SK-N-SH treated with all-trans-retinoic acid at 6 μM for 48 hours (cell line): Measurements from ENCODE around the gene TMC3.

Experiments used
- ATAC-seq: fragments of 200-7000 bp; cut with Tn5 transposase; 3 replicates; pipeline ENCODE4 v1.9.1; 2020; ENCODE audit warnings: mild to moderate bottlenecking, moderate library complexity
- ARNTL ChIP-seq: fragments of 450-650 bp; formaldehyde crosslinking; IDR thresholded peaks from 2 replicates; pipeline ENCODE4 v1.5.0; 2020; ENCODE audit warnings: low read depth, mild to moderate bottlenecking, moderate library complexity, borderline replicate concordance
- BACH2 ChIP-seq: fragments of 250-450 bp; sonication (Bioruptor Pico); IDR thresholded peaks from 2 replicates; pipeline ENCODE4 v1.9.0; 2021; ENCODE audit warnings: mild to moderate bottlenecking, borderline replicate concordance
- CREB5 ChIP-seq: fragments of 250-450 bp; sonication (Bioruptor Pico); IDR thresholded peaks from 2 replicates; pipeline ENCODE4 v1.5.1; 2020; ENCODE audit warnings: low read depth, mild to moderate bottlenecking, moderate library complexity
- CSDC2 ChIP-seq: fragments of 250-450 bp; sonication (Bioruptor Pico); IDR thresholded peaks from 2 replicates; pipeline ENCODE4 v1.5.0; 2020; ENCODE audit warnings: mild to moderate bottlenecking, moderate library complexity
- CSRNP3 ChIP-seq: fragments of 250-450 bp; sonication (Bioruptor Pico); IDR thresholded peaks from 2 replicates; pipeline ENCODE4 v1.5.1; 2021; ENCODE audit warnings: mild to moderate bottlenecking, moderate library complexity
- ESRRG ChIP-seq: fragments of 250-450 bp; sonication (Bioruptor Pico); IDR thresholded peaks from 2 replicates; pipeline ENCODE4 v1.6.1; 2021; ENCODE audit warnings: mild to moderate bottlenecking
- GLIS3 ChIP-seq: fragments of 250-450 bp; sonication (Bioruptor Pico); IDR thresholded peaks from 2 replicates; pipeline ENCODE4 v1.5.0; 2020; ENCODE audit warnings: mild to moderate bottlenecking, moderate library complexity
- ISL1 ChIP-seq: fragments of 250-450 bp; sonication (Bioruptor Pico); IDR thresholded peaks from 2 replicates; pipeline ENCODE4 v2.1.2; 2022; ENCODE audit warnings: mild to moderate bottlenecking, moderate library complexity
- PATZ1 ChIP-seq: fragments of 250-450 bp; sonication (Bioruptor Pico); IDR thresholded peaks from 2 replicates; pipeline ENCODE4 v1.8.0; 2020; ENCODE audit warnings: mild to moderate bottlenecking, moderate library complexity, borderline replicate concordance
- PPARA ChIP-seq: fragments of 250-450 bp; sonication (Bioruptor Pico); IDR thresholded peaks from 2 replicates; pipeline ENCODE4 v1.5.0; 2020; ENCODE audit warnings: mild to moderate bottlenecking, borderline replicate concordance
- RARB ChIP-seq: fragments of 250-450 bp; sonication (Bioruptor Pico); IDR thresholded peaks from 2 replicates; pipeline ENCODE4 v1.8.0; 2021; ENCODE audit warnings: mild to moderate bottlenecking, moderate library complexity
- SNAI2 ChIP-seq: fragments of 250-450 bp; sonication (Bioruptor Pico); IDR thresholded peaks from 2 replicates; pipeline ENCODE4 v1.5.0; 2020; ENCODE audit warnings: mild to moderate bottlenecking, moderate library complexity
- TOX ChIP-seq: fragments of 250-450 bp; sonication (Bioruptor Pico); IDR thresholded peaks from 2 replicates; pipeline ENCODE4 v1.8.0; 2021; ENCODE audit warnings: mild to moderate bottlenecking, moderate library complexity, borderline replicate concordance
- TSHZ2 ChIP-seq: fragments of 250-450 bp; sonication (Bioruptor Pico); IDR thresholded peaks from 2 replicates; pipeline ENCODE4 v1.5.0; 2020; ENCODE audit warnings: mild to moderate bottlenecking, moderate library complexity
- ZC3H10 ChIP-seq: fragments of 250-450 bp; sonication (Bioruptor Pico); IDR thresholded peaks from 2 replicates; pipeline ENCODE4 v1.5.1; 2021; ENCODE audit warnings: mild to moderate bottlenecking, moderate library complexity
- ZFP3 ChIP-seq: fragments of 250-450 bp; sonication (Bioruptor Pico); IDR thresholded peaks from 2 replicates; pipeline ENCODE4 v1.5.0; 2020; ENCODE audit warnings: mild to moderate bottlenecking, moderate library complexity
- ZNF565 ChIP-seq: fragments of 450-650 bp; formaldehyde crosslinking; conservative IDR thresholded peaks from 2 replicates; pipeline ENCODE4 v1.5.0; 2020; ENCODE audit warnings: low read depth, mild to moderate bottlenecking, moderate library complexity
- ZNF70 ChIP-seq: fragments of 450-650 bp; formaldehyde crosslinking; IDR thresholded peaks from 2 replicates; pipeline ENCODE4 v1.5.0; 2020; ENCODE audit warnings: mild to moderate bottlenecking, moderate library complexity
- ZNF8 ChIP-seq: fragments of 450-650 bp; formaldehyde crosslinking; IDR thresholded peaks from 2 replicates; pipeline ENCODE4 v1.5.0; 2020; ENCODE audit warnings: mild to moderate bottlenecking, moderate library complexity

TMC3 gene

GRCh38 chr15:81378443-81378842 is 4.4 kb upstream of the TMC3 start (continued):
- TF ChIP-seq PATZ1 (CRISPR knock-in tag) (no peak), SNAI2 (CRISPR knock-in tag) (no peak), CSDC2 (CRISPR knock-in tag) (no peak), ARNTL (CRISPR knock-in tag) (no peak)
- TF ChIP-seq, all 23 proteins: peak for 0

GRCh38 chr15:81377871-81378270 is 3.9 kb upstream of the TMC3 start:
- TF ChIP-seq ZNF70 (no peak), ZFP3 (CRISPR knock-in tag) (no peak), ZC3H10 (no peak), TOX (CRISPR knock-in tag) (no peak), CREB5 (CRISPR knock-in tag) (no peak), GLIS3 (no peak), BACH2 (CRISPR knock-in tag) (no peak)
- ATAC-seq, result no peak

- no peak for ATAC-seq
- TF ChIP-seq TSHZ2 (no peak), ARNTL (CRISPR knock-in tag) (no peak), ISL1 (no peak), CSRNP3 (CRISPR knock-in tag) (no peak), CREB5 (CRISPR knock-in tag) (no peak), PPARA (CRISPR knock-in tag) (no peak), TOX (CRISPR knock-in tag) (no peak), ZNF565 (CRISPR knock-in tag) (no peak), RARB (CRISPR knock-in tag) (no peak), ZFP3 (CRISPR knock-in tag) (no peak), ESRRG (CRISPR knock-in tag) (no peak), PATZ1 (CRISPR knock-in tag) (no peak), ZNF8 (no peak), BACH2 (CRISPR knock-in tag) (no peak), CSDC2 (CRISPR knock-in tag) (no peak)
Observed at GRCh38 chr15:81376231-81376630, 2.2 kb upstream of the TMC3 start.
